Panc1 (cell line): Measurements from ENCODE around the gene PISD. TPM values are rescaled to one million over a fixed set of nuclear protein-coding genes. Genes with fewer than 3 reads are reported as not detected.

Experiments
- ATAC-seq: fragments of 200-7000 bp; cut with Tn5 transposase; 2 replicates; pipeline ENCODE4 v1.9.1; 2020; ENCODE audit warnings: mild to moderate bottlenecking, moderate library complexity
- BruUV-seq: library from RNA; stranded (reverse); fragments of 400-500 nt; replicated peaks from 2 replicates; lab custom pipeline; 2021; lab: Mats Ljungman, UMichigan
- CTCF ChIA-PET: fragments of 300-600 bp; sonication (Branson Sonifier 250); formaldehyde crosslinking; loops from one replicate; lab custom pipeline; 2022; ENCODE audit warnings: antibody characterized with exemption; lab: Charles Lee
- POLR2A ChIA-PET: fragments of 300-600 bp; sonication (Branson Sonifier 250); formaldehyde crosslinking; loops from one replicate; lab custom pipeline; 2022; ENCODE audit warnings: antibody characterized with exemption; lab: Charles Lee
- DNase-seq: peaks from one replicate; pipeline ENCODE4 v3.0.0-alpha.2; 2010; ENCODE audit warnings: low read depth, low spot score
- H3K27ac ChIP-seq: 2 replicates; pipeline ENCODE4 v1.5.1; 2011; ENCODE audit warnings: mild to moderate bottlenecking, low read length, inconsistent platforms
- H3K27me3 ChIP-seq: fragments of 200-500 bp; sonication (Bioruptor generic); 2 replicates; pipeline ENCODE4 v1.6.0; 2014; ENCODE audit warnings: low read length, inconsistent platforms; ENCODE audit not compliant: control insufficient read depth, insufficient read depth
- H3K36me3 ChIP-seq: fragments of 200-500 bp; sonication (Bioruptor generic); 2 replicates; pipeline ENCODE4 v1.5.1; 2014; ENCODE audit warnings: inconsistent platforms, mild to moderate bottlenecking, low read length, moderate library complexity; ENCODE audit not compliant: control insufficient read depth, insufficient read depth
- H3K4me1 ChIP-seq: 2 replicates; pipeline ENCODE4 v1.5.1; 2011; ENCODE audit warnings: inconsistent platforms, mild to moderate bottlenecking, low read length, moderate library complexity; ENCODE audit not compliant: control insufficient read depth, insufficient read depth
- H3K4me3 ChIP-seq, 2 experiments: 2 replicates each; pipeline ENCODE4 v1.5.1; 2011 to 2012; ENCODE audit warnings: low read depth in 2 of 2, low read length in 2 of 2, mild to moderate bottlenecking in 2 of 2, inconsistent platforms in 1 of 2, moderate library complexity in 1 of 2
- H3K9me3 ChIP-seq: fragments of 200-500 bp; sonication (Bioruptor generic); 2 replicates; pipeline ENCODE4 v1.5.1; 2014; ENCODE audit warnings: low read depth, mild to moderate bottlenecking, inconsistent platforms, low read length, moderate library complexity; ENCODE audit not compliant: control insufficient read depth, insufficient read depth
- POLR2AphosphoS5 ChIP-seq: IDR thresholded peaks from 2 replicates; pipeline ENCODE4 v1.6.1; 2012; ENCODE audit warnings: mild to moderate bottlenecking, low read depth, low read length, moderate library complexity
- SIN3A ChIP-seq: IDR thresholded peaks from 2 replicates; pipeline ENCODE4 v1.6.1; 2012; ENCODE audit warnings: low read depth, mild to moderate bottlenecking, low read length, moderate library complexity, borderline replicate concordance; ENCODE audit not compliant: insufficient read depth
- TCF7L2 ChIP-seq: IDR thresholded peaks from 2 replicates; pipeline ENCODE4 v1.6.1; 2011; ENCODE audit warnings: mild to moderate bottlenecking, low read depth, low read length, inconsistent platforms
- in situ Hi-C: cut with HindIII; loops from 2 replicates; pipeline ENCODE4 v1.10.0; 2016; ENCODE audit warnings: low sequenced_read_pairs, low pct_unique_long_range_greater_than_20kb
- intact Hi-C: fragments of 100-400 bp; cut with micrococcal nuclease; formaldehyde crosslinking; loops from one replicate; pipeline ENCODE4 v1.10.0; 2022; ENCODE audit not compliant: unreplicated experiment
- total RNA-seq: library from RNA; stranded (reverse); gene quantifications from one replicate; pipeline ENCODE4 v1.2.1, GENCODE V29; 2021; ENCODE audit not compliant: unreplicated experiment
- TF ChIP-seq, protein P1 (sequence below), 2 experiments: IDR thresholded peaks; 2 replicates each; pipeline ENCODE4 v1.6.1; 2011 to 2012; ENCODE audit warnings: low read depth in 2 of 2, control low read depth in 1 of 2, low read length in 1 of 2, mild to moderate bottlenecking in 1 of 2, moderate library complexity in 1 of 2; ENCODE audit not compliant: insufficient read depth in 1 of 2
- TF ChIP-seq, protein P2 (sequence below): fragments of 450-650 bp; IDR thresholded peaks from 2 replicates; pipeline ENCODE4 v1.5.1; 2017; ENCODE audit warnings: mild to moderate bottlenecking

PISD gene
- total RNA-seq, 1 experiment from 2014 or later, result 33.8 TPM

DNA sequence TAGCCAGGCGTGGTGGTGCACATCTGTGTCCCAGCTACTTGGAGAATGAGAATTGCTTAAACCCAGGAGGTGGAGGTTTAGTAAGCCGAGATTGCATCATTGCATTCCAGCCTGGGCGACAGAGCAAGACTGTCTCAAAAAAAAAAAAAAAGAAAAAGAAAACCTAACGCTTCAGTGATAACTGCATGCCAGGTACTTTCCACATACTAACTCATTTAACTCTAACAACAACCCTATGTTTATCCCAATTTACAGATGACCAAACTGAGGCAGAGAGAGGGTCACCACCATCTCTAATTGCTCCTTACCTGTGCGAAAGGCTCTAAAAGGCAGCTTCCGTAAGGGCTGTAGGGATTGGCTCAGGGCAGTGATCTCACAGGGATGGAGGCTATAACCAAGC, 11.6 kb downstream of the PISD start:
- CTCF ChIA-PET, result no interaction called here
- Histone ChIP-seq H3K27me3 (no peaks in the 10 kb centered on the region), H3K36me3 (no peaks in the 10 kb centered on the region), H3K4me1 (peaks cover 13% of the 10 kb centered on the region), H3K9me3 (no peaks in the 10 kb centered on the region), H3K27ac (peak overlapping the region; percentile 40; the same call in 1 of the 2 replicates), H3K4me3 (no peak overlapping the region)
- no peak for TF ChIP-seq POLR2AphosphoS5
- TF ChIP-seq TCF7L2, result no peak
- TF ChIP-seq, protein P1, sequence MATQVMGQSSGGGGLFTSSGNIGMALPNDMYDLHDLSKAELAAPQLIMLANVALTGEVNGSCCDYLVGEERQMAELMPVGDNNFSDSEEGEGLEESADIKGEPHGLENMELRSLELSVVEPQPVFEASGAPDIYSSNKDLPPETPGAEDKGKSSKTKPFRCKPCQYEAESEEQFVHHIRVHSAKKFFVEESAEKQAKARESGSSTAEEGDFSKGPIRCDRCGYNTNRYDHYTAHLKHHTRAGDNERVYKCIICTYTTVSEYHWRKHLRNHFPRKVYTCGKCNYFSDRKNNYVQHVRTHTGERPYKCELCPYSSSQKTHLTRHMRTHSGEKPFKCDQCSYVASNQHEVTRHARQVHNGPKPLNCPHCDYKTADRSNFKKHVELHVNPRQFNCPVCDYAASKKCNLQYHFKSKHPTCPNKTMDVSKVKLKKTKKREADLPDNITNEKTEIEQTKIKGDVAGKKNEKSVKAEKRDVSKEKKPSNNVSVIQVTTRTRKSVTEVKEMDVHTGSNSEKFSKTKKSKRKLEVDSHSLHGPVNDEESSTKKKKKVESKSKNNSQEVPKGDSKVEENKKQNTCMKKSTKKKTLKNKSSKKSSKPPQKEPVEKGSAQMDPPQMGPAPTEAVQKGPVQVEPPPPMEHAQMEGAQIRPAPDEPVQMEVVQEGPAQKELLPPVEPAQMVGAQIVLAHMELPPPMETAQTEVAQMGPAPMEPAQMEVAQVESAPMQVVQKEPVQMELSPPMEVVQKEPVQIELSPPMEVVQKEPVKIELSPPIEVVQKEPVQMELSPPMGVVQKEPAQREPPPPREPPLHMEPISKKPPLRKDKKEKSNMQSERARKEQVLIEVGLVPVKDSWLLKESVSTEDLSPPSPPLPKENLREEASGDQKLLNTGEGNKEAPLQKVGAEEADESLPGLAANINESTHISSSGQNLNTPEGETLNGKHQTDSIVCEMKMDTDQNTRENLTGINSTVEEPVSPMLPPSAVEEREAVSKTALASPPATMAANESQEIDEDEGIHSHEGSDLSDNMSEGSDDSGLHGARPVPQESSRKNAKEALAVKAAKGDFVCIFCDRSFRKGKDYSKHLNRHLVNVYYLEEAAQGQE (IDR thresholded peaks at IDR 0.05; ENCODE audit: insufficient read depth in 1 of 2, low read depth in 2 of 2, low read length in 1 of 2), result no peak
- TF ChIP-seq, protein P2, sequence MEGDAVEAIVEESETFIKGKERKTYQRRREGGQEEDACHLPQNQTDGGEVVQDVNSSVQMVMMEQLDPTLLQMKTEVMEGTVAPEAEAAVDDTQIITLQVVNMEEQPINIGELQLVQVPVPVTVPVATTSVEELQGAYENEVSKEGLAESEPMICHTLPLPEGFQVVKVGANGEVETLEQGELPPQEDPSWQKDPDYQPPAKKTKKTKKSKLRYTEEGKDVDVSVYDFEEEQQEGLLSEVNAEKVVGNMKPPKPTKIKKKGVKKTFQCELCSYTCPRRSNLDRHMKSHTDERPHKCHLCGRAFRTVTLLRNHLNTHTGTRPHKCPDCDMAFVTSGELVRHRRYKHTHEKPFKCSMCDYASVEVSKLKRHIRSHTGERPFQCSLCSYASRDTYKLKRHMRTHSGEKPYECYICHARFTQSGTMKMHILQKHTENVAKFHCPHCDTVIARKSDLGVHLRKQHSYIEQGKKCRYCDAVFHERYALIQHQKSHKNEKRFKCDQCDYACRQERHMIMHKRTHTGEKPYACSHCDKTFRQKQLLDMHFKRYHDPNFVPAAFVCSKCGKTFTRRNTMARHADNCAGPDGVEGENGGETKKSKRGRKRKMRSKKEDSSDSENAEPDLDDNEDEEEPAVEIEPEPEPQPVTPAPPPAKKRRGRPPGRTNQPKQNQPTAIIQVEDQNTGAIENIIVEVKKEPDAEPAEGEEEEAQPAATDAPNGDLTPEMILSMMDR, result no peak
- no peak for TF ChIP-seq SIN3A
- ATAC-seq (no peak), DNase-seq (no peak)
- no TSS peak for BruUV-seq
- in situ Hi-C loops (no loop called here), intact Hi-C loops (no loop called here)
- POLR2A ChIA-PET, result no interaction called here

DNA sequence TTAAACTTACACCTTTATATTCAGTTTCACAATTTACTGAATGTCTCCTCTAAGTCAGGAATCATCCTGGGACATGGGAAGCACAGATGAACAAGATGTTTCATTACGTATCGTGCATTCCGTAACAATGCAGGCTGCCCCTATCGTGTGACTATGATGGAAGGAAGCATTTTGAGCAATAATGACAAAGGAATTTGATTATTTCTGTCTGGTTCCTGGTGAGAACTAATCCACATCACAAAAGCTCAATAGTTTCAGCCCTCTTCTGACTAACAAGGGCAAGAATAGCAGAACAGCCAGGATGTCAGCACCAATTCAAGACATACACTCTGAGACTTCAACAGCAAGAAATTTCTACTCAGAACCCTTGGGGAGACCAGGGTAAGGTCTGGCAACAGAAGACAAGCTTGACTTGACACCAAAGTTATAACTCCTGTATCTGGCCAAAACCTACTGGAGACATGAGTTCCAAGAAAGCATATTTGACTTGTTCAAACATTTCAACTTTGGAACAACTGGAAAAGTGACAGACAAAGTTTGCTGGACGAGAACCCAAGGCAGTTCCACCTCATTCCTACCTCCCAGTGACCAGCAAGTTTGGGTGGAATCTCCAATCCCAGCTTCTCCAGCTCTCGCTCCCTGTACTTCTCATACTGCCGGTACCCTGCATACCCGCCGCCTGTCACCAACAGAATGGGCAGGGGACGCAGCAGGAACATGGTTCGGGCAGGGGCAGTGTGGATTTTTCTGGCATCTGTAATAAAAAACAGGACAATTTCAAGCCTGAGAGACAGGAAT, 14.3 kb downstream of the PISD start:
- TF ChIP-seq, protein P2, result no peak
- TF ChIP-seq SIN3A (no peak), TCF7L2 (no peak), POLR2AphosphoS5 (no peak)
- TF ChIP-seq, protein P1 (IDR thresholded peaks at IDR 0.05; ENCODE audit: insufficient read depth in 1 of 2, low read depth in 2 of 2, low read length in 1 of 2), result no peak
- no TSS peak for BruUV-seq
- H3K4me3 ChIP-seq, result no peak overlapping the region
- peaks cover 3% of the 10 kb centered on the region; the same call in 1 of the 2 replicates for H3K4me1 ChIP-seq
- H3K9me3 ChIP-seq, result no peaks in the 10 kb centered on the region
- no peaks in the 10 kb centered on the region for H3K27me3 ChIP-seq
- peak overlapping the region; percentile 6 for H3K27ac ChIP-seq
- DNase-seq (no peak), ATAC-seq (no peak)
- intact Hi-C loops (no loop called here), in situ Hi-C loops (no loop called here)
- CTCF ChIA-PET, result no interaction called here
- no peaks in the 10 kb centered on the region for H3K36me3 ChIP-seq
- POLR2A ChIA-PET, result no interaction called here
